Measurements from ENCODE around the gene FIG4. TPM values are rescaled to one million over a fixed set of nuclear protein-coding genes. Genes with fewer than 3 reads are reported as not detected.

Gene FIG4
- total and polyA plus RNA-seq, 2 of the 13 experiments (the other 11 are each of a cell fraction or from before 2014, with no cell fraction given), result 5.5 to 7.9 TPM

GRCh38 chr6:109678661-109679505, 12.2 kb upstream of the FIG4 start (continued):
- TF ChIP-seq ZNF574 (CRISPR knock-in tag; IDR thresholded peaks at IDR 0.05), result peak; percentile 72
- 0 out of 2 replicates have a peak, but pooled peaks have one; percentile 28 for TF ChIP-seq PHF8 (CRISPR knock-in tag; IDR thresholded peaks at IDR 0.05)
- peak; percentile 37; the same call in 1 of the 2 replicates for TF ChIP-seq SAP130 (CRISPR knock-in tag; IDR thresholded peaks at IDR 0.05; ENCODE audit: low read depth)
- peak; percentile 29; the same call in 1 of the 2 replicates for TF ChIP-seq MYC (CRISPR knock-in tag; IDR thresholded peaks at IDR 0.05; ENCODE audit: borderline replicate concordance)
- peak; percentile 26 for TF ChIP-seq YY1 (IDR thresholded peaks at IDR 0.05; ENCODE audit: insufficient read depth, insufficient replicate concordance, low read depth, low read length)
- TF ChIP-seq PAXIP1 (CRISPR knock-in tag; conservative IDR thresholded peaks at IDR 0.05), result 0 out of 2 replicates have a peak, but pooled peaks have one; percentile 24
- peak; percentile 72; the same call in 1 of the 2 replicates for TF ChIP-seq ZNF281 (CRISPR knock-in tag; IDR thresholded peaks at IDR 0.05; ENCODE audit: borderline replicate concordance)
- 0 out of 2 replicates have a peak, but pooled peaks have one; percentile 5 for TF ChIP-seq KMT2B (CRISPR knock-in tag; IDR thresholded peaks at IDR 0.05)
- TF ChIP-seq FOXA3 (CRISPR knock-in tag; IDR thresholded peaks at IDR 0.05), result peak; percentile 67; the same call in 1 of the 2 replicates

Measured in HepG2 (cell line).